DND-41 (cell line): Measurements from ENCODE around the gene TNIK.

Experiments used
- ATAC-seq: fragments of 200-7000 bp; cut with Tn5 transposase; 3 replicates; pipeline ENCODE4 v1.9.1; 2021; ENCODE audit warnings: low read depth; ENCODE audit not compliant: insufficient read depth
- DNase-seq: peaks from one replicate; pipeline ENCODE4 v3.0.0-alpha.2; 2020
- H2AFZ ChIP-seq: 2 replicates; pipeline ENCODE4 v1.6.0; 2012; ENCODE audit warnings: low read depth, low read length
- H3K27ac ChIP-seq: 2 replicates; pipeline ENCODE4 v1.5.1; 2012; ENCODE audit warnings: low read length, inconsistent platforms
- H3K27me3 ChIP-seq: fragments of 200-600 bp; sonication (generic); 2 replicates; pipeline ENCODE4 v1.6.0; 2012; ENCODE audit warnings: low read length, mild to moderate bottlenecking, inconsistent platforms; ENCODE audit not compliant: insufficient read depth, poor library complexity
- H3K36me3 ChIP-seq: 2 replicates; pipeline ENCODE4 v1.5.1; 2012; ENCODE audit warnings: low read length, inconsistent platforms; ENCODE audit not compliant: insufficient read depth
- H3K4me1 ChIP-seq: 2 replicates; pipeline ENCODE4 v1.5.1; 2012; ENCODE audit warnings: mild to moderate bottlenecking, low read length; ENCODE audit not compliant: insufficient read depth
- H3K4me2 ChIP-seq: 2 replicates; pipeline ENCODE4 v1.6.0; 2012; ENCODE audit warnings: mild to moderate bottlenecking, moderate library complexity, low read length, inconsistent platforms; ENCODE audit not compliant: insufficient read depth
- H3K4me3 ChIP-seq, 2 experiments: fragments of 200-600 bp in 1 of 2; shearing (Covaris generic) in 1 of 2; 2 replicates each; pipeline ENCODE4 v1.5.1; 2012 to 2016; ENCODE audit warnings: inconsistent platforms in 2 of 2, low read length in 2 of 2, mild to moderate bottlenecking in 2 of 2, low read depth in 1 of 2, moderate library complexity in 1 of 2
- H3K79me2 ChIP-seq: 2 replicates; pipeline ENCODE4 v1.6.0; 2012; ENCODE audit warnings: low read length, inconsistent platforms; ENCODE audit not compliant: insufficient read depth
- H3K9ac ChIP-seq: 2 replicates; pipeline ENCODE4 v1.6.0; 2012; ENCODE audit warnings: low read depth, mild to moderate bottlenecking, inconsistent platforms, low read length, moderate library complexity
- H3K9me3 ChIP-seq: 2 replicates; pipeline ENCODE4 v1.5.1; 2012; ENCODE audit warnings: low read length, moderate library complexity, mild to moderate bottlenecking, inconsistent platforms; ENCODE audit not compliant: insufficient read depth, severe bottlenecking
- H4K20me1 ChIP-seq: 2 replicates; pipeline ENCODE4 v1.6.0; 2012; ENCODE audit warnings: low read length; ENCODE audit not compliant: insufficient read depth
- EZH2 ChIP-seq: IDR thresholded peaks from 3 replicates; pipeline ENCODE4 v1.6.1; 2012; ENCODE audit warnings: borderline replicate concordance, low read depth, mild to moderate bottlenecking, moderate library complexity, low read length, inconsistent platforms; ENCODE audit not compliant: severe bottlenecking
- TF ChIP-seq, protein P1 (sequence below): IDR thresholded peaks from 2 replicates; pipeline ENCODE4 v1.5.1; 2012; ENCODE audit warnings: borderline replicate concordance, low read length, moderate library complexity, mild to moderate bottlenecking; ENCODE audit not compliant: poor library complexity, severe bottlenecking; ENCODE audit errors: extremely low read depth

Gene TNIK

DNA sequence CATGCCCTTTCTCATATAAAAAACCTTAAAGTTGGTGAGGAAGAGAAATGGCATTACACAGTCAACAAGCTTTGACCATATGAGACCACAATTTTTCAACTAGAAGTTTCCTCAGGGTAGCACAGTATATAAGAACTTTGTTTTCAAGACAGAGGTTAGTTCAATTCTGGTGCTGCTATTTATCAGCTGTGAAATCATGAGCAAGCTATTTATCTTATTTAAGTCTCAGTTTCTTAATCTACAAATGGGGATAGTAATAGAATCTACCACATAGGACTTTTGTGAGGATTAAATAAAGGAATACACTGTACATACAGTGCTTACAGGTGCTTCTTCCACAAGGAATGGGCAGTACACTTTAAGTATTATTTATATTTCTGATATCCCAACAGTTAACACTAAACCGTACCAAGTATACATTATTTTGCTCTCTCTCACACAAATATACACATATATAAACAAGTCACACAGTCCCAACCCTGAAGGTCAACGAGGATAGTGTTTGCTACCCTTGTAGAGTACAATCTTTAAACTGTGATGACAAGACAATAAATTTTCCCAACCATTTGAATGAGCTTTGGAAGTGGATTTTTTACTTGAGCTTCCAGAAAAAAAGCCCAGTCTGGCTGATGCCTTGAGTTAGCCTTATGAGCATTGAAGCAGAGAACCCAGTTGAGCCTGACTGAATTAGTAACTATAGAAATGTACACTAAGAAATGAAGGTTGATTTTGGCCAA, 178.8 kb downstream of the TNIK start:
- no peaks in the 10 kb centered on the region for H4K20me1 ChIP-seq
- TF ChIP-seq, protein P1, sequence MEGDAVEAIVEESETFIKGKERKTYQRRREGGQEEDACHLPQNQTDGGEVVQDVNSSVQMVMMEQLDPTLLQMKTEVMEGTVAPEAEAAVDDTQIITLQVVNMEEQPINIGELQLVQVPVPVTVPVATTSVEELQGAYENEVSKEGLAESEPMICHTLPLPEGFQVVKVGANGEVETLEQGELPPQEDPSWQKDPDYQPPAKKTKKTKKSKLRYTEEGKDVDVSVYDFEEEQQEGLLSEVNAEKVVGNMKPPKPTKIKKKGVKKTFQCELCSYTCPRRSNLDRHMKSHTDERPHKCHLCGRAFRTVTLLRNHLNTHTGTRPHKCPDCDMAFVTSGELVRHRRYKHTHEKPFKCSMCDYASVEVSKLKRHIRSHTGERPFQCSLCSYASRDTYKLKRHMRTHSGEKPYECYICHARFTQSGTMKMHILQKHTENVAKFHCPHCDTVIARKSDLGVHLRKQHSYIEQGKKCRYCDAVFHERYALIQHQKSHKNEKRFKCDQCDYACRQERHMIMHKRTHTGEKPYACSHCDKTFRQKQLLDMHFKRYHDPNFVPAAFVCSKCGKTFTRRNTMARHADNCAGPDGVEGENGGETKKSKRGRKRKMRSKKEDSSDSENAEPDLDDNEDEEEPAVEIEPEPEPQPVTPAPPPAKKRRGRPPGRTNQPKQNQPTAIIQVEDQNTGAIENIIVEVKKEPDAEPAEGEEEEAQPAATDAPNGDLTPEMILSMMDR = no peak
- TF ChIP-seq EZH2 = no peak
- no peaks in the 10 kb centered on the region for H3K79me2 ChIP-seq
- DNase-seq = no peak
- no peaks in the 10 kb centered on the region for H3K36me3 ChIP-seq
- no peaks in the 10 kb centered on the region for H3K9me3 ChIP-seq
- peaks cover 12% of the 10 kb centered on the region for H3K27me3 ChIP-seq
- H3K4me3 ChIP-seq = no peak overlapping the region
- no peak overlapping the region for H2AFZ ChIP-seq
- H3K27ac ChIP-seq = no peak overlapping the region
- H3K9ac ChIP-seq = no peak overlapping the region
- ATAC-seq = no peak
- no peak overlapping the region for H3K4me2 ChIP-seq
- H3K4me1 ChIP-seq = no peaks in the 10 kb centered on the region

DNA sequence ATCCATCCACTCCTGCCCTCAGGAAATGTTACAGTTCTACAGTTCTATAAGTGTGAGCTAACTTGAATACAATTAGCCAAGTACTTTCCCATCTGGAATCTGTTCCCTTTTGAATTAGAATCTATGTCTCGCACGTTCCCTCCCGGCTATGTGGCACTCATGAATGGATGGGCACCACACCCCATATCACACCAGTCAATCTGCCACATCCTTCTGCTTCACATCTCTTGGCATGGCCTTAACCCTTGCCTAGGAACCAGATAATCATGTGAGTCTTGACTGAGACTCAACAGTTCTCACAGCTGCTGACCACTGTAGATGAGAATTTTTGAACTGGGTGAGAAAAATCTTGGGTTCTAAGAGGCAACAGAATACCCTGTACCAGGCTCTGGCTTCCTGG, 180.2 kb downstream of the TNIK start:
- Histone ChIP-seq H3K9ac (no peak overlapping the region), H2AFZ (no peak overlapping the region), H3K27ac (no peak overlapping the region), H3K36me3 (no peaks in the 10 kb centered on the region), H3K9me3 (no peaks in the 10 kb centered on the region), H3K4me1 (no peaks in the 10 kb centered on the region), H3K79me2 (no peaks in the 10 kb centered on the region), H3K4me3 (no peak overlapping the region), H4K20me1 (no peaks in the 10 kb centered on the region), H3K4me2 (no peak overlapping the region), H3K27me3 (peaks cover 12% of the 10 kb centered on the region)
- no peak for TF ChIP-seq EZH2
- TF ChIP-seq, protein P1 = no peak
- ATAC-seq (no peak), DNase-seq (no peak)

DNA sequence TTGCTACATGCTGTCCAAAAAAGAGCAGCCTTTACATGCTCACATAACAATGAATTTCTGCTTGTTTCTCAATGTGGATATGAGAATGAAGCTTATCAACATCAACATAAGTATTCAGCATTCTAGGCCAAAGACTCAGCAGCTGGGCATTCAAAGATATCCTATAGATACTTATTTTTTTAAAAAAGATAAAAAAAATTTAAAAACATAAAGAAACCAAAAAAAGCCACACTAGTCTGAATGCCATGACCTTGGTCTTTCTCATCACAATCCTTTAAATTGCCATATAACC, 182.0 kb downstream of the TNIK start:
- Histone ChIP-seq H3K9ac (no peak overlapping the region), H3K4me1 (no peaks in the 10 kb centered on the region), H3K9me3 (no peaks in the 10 kb centered on the region), H3K4me3 (no peak overlapping the region), H2AFZ (no peak overlapping the region), H3K79me2 (no peaks in the 10 kb centered on the region), H4K20me1 (no peaks in the 10 kb centered on the region), H3K4me2 (no peak overlapping the region), H3K36me3 (no peaks in the 10 kb centered on the region), H3K27ac (no peak overlapping the region), H3K27me3 (peaks cover 5% of the 10 kb centered on the region)
- TF ChIP-seq EZH2 = no peak
- TF ChIP-seq, protein P1 = no peak
- DNase-seq (no peak), ATAC-seq (no peak)
